ENCODE measurements around the gene DSCAM.

Gene DSCAM

DNA sequence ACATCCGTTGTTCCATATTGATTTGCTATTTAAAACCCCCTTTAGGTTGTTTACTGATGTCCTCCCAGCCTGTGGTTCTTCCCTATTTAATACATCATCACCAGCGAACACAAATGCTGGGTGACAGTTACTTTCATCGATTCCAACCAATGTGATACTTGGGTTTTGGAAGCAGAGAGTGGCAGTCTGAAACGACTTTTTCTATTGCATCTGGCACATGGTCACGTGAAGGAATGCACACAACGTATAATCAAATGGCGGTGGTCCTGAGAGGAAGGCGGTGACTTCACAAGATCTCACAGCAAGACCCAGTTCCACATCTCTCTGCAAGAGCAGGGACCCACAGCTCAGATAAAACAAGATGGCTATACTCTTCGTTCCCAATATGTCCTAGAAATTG, 213.9 kb downstream of the DSCAM start:
- in situ Hi-C loops (cut with MboI; ENCODE audit: low pct_unique_long_range_greater_than_20kb, low sequenced_read_pairs, unreplicated experiment) = no loop called here
- TF ChIP-seq CTCF (IDR thresholded peaks at IDR 0.05; ENCODE audit: extremely low read depth, insufficient read depth, missing control alignments) = no peak

DNA sequence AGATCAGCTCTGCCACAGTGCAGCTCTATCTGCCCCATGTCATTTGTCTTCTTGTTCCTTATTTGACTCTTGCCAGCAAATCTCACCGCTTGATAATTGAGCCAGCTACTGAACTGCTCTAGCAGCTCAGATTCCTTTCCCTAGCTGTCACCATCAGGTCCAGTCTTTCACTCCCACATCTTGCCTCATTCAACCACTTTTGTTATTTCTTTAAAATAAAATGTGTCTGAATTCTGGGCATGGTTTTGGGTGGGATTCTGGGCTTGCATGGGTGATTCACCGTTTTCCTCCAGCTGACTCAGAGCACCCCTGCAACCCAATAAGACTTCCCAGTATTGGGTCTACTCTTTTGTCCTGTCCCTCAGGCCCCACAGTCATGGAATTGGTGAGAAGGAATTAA, 215.7 kb downstream of the DSCAM start:
- in situ Hi-C loops (cut with MboI; ENCODE audit: low pct_unique_long_range_greater_than_20kb, low sequenced_read_pairs, unreplicated experiment) = no loop called here
- no peak for TF ChIP-seq CTCF (IDR thresholded peaks at IDR 0.05; ENCODE audit: extremely low read depth, insufficient read depth, missing control alignments)
- no peak for DNase-seq (ENCODE audit: low spot score)

More for the DNA sequence above, 213.9 kb downstream of the DSCAM start:
- no peak for DNase-seq (ENCODE audit: low spot score)

- in situ Hi-C loops (cut with MboI; ENCODE audit: low pct_unique_long_range_greater_than_20kb, low sequenced_read_pairs, unreplicated experiment) = no loop called here
- DNase-seq (ENCODE audit: low spot score) = no peak
- TF ChIP-seq CTCF (IDR thresholded peaks at IDR 0.05; ENCODE audit: extremely low read depth, insufficient read depth, missing control alignments) = no peak
Measured at GRCh38 chr21:40625991-40626390, 221.0 kb downstream of the DSCAM start.

DNA sequence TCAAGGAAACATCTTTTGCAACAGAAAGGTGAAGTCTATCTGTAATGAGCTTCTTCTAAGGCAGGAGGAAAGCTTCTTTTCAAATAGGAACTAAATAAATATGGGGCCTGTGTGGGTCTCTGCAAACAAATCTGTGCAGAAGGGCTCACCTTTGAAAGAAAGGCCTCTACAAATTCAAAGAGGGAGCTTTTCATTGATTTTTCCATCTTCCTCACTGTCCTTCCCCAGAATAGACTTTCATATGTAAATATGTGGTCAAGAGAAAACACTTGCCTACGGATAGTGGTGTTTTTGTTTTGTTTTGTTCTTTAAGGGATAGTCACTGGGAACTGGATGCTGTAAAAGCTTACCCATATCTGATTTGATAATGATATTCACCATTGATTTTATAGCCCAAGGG, 223.4 kb downstream of the DSCAM start:
- no peak for TF ChIP-seq CTCF (IDR thresholded peaks at IDR 0.05; ENCODE audit: extremely low read depth, insufficient read depth, missing control alignments)
- in situ Hi-C loops (cut with MboI; ENCODE audit: low pct_unique_long_range_greater_than_20kb, low sequenced_read_pairs, unreplicated experiment) = no loop called here
- DNase-seq (ENCODE audit: low spot score) = no peak

DNA sequence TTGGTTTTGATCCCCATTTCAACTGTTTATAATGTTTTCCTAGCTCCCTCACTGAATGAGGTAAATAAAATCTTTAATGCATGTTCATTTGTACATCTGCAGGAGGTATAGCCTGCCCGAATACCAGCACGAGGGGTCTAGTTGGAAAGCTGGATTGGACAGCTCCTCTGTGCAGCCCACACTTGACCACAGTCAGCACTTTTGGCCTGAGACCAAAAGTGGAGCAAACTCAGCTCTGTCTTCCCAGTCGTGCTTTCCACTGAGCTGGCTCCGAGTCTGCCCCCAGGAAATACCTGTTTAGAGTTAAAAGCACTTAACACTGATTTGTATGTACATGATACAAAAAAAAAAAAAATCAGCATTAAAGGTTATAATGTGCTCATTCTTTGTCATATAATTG, 224.4 kb downstream of the DSCAM start:
- TF ChIP-seq CTCF (IDR thresholded peaks at IDR 0.05; ENCODE audit: extremely low read depth, insufficient read depth, missing control alignments) = no peak
- DNase-seq (ENCODE audit: low spot score) = no peak
- in situ Hi-C loops (cut with MboI; ENCODE audit: low pct_unique_long_range_greater_than_20kb, low sequenced_read_pairs, unreplicated experiment) = no loop called here

- no peak for TF ChIP-seq CTCF (IDR thresholded peaks at IDR 0.05; ENCODE audit: extremely low read depth, insufficient read depth, missing control alignments)
- in situ Hi-C loops (cut with MboI; ENCODE audit: low pct_unique_long_range_greater_than_20kb, low sequenced_read_pairs, unreplicated experiment) = no loop called here
- no peak for DNase-seq (ENCODE audit: low spot score)
Measured at GRCh38 chr21:40620386-40621145, 226.4 kb downstream of the DSCAM start.

All from GM13977 (cell line).